HFF-Myc (cell line): Measurements from ENCODE around the gene GSS.

ENCODE experiments used
- DNase-seq: peaks from one replicate; pipeline ENCODE4 v3.0.0-alpha.2; 2011; ENCODE audit warnings: low read depth; ENCODE audit errors: extremely low read depth
- H3K4me3 ChIP-seq: replicated peaks from 2 replicates; pipeline ENCODE4 v1.5.1; 2011; ENCODE audit warnings: low read depth, mild to moderate bottlenecking, control low read depth, low read length
- TF ChIP-seq, protein P1 (sequence below): IDR thresholded peaks from 2 replicates; pipeline ENCODE4 v1.5.1; 2012; ENCODE audit warnings: mild to moderate bottlenecking, low read depth, low read length, control low read depth; ENCODE audit errors: missing control alignments

GSS gene

DNA sequence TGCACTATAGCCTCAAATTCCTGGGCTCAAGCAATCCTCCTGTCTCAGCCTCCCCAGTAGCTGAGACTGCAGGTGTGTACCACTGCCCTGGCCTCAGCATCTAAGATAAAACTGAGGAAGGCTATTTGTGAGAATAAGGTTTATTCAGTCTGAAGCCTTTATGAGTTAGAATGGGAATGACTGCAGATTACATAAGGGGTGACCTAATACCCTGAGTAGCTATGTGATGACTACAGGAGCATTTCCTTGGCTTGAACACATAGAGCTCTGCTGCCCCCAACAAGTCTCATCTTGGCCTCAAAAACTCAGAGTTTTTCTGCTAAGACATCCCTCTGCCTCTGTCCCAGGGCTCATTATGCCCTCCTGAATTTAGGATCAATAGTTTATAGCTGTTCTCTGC lies 7.6 kb downstream of the GSS start:
- TF ChIP-seq, protein P1, sequence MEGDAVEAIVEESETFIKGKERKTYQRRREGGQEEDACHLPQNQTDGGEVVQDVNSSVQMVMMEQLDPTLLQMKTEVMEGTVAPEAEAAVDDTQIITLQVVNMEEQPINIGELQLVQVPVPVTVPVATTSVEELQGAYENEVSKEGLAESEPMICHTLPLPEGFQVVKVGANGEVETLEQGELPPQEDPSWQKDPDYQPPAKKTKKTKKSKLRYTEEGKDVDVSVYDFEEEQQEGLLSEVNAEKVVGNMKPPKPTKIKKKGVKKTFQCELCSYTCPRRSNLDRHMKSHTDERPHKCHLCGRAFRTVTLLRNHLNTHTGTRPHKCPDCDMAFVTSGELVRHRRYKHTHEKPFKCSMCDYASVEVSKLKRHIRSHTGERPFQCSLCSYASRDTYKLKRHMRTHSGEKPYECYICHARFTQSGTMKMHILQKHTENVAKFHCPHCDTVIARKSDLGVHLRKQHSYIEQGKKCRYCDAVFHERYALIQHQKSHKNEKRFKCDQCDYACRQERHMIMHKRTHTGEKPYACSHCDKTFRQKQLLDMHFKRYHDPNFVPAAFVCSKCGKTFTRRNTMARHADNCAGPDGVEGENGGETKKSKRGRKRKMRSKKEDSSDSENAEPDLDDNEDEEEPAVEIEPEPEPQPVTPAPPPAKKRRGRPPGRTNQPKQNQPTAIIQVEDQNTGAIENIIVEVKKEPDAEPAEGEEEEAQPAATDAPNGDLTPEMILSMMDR, result no peak
- H3K4me3 ChIP-seq, result no peak overlapping the region
- no peak for DNase-seq

DNA sequence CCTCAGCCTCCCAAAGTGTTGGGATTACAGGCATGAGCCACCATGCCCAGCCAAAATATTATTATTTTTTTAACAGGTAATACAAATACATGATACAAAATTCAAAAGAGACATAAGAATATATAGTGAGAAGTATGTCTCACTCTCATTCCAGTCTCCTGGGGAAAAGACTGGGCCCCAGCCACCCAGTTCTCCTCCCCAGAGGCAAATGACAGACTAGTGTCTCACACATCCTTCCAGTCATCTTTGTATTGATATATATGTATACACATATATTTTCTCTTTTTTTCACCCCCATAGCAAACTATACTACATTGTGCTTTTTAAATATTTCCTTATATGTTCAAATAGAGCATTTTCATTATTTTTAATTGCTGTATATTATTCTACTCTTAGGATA lies 8.3 kb downstream of the GSS start:
- TF ChIP-seq, protein P1, result no peak
- DNase-seq, result no peak
- no peak overlapping the region for H3K4me3 ChIP-seq

DNA sequence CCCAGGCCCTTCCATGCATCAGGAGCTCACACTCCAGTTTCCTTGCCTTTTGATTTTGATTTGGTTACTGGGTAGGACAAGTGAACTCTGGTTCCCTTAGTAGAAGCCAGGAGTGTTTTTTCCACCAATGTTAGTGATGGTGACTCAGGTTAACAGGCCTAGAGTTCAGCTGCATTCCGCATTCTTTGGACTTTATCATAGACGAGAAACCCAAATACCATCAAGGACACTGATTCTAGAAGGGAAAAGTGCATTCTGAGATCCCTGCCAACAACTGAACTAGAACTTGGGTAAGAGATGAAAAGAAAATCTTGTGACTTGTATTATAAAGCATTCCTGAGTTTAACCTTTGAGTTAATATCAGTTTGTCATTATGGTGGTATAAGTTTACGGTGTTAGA lies 8.9 kb downstream of the GSS start:
- TF ChIP-seq, protein P1, result no peak
- no peak overlapping the region for H3K4me3 ChIP-seq
- DNase-seq, result no peak

DNA sequence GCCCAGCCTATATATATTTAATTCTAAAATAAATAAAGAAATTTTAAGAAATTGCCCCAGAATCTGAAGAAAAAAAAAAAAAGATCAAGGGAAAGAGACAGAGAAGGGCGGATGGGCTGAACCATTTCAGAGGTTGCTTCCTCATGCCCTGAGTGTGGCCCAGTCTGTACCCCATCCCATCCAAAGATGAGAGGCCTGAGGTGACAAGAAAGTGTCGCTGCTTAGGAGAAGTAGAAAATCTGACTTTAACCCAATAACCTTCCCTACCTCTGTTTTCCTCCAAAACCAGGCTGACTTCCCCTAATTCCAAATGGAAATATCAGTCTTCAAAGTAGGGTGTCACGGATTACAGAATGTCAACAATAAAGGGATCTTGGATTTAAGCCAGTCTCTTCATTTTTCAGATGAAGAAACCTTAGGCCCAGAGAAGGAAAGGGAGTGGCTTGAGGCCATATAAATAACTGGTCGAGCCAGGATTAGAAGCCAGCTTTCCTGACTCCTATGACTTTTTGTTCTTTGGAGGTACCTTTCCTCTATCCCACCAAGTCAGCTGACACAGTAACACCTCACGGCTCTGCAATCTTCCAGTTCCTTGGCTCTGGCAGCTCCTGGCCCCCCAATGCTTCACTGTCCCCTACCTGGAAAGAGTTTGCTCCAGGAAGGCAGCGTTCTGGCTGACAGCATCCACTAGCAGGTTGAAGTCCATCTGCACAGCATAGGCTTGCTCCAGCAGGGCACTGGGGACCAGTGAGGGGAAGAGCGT lies 10.1 kb downstream of the GSS start:
- DNase-seq, result no peak
- no peak overlapping the region for H3K4me3 ChIP-seq
- TF ChIP-seq, protein P1, result no peak

DNA sequence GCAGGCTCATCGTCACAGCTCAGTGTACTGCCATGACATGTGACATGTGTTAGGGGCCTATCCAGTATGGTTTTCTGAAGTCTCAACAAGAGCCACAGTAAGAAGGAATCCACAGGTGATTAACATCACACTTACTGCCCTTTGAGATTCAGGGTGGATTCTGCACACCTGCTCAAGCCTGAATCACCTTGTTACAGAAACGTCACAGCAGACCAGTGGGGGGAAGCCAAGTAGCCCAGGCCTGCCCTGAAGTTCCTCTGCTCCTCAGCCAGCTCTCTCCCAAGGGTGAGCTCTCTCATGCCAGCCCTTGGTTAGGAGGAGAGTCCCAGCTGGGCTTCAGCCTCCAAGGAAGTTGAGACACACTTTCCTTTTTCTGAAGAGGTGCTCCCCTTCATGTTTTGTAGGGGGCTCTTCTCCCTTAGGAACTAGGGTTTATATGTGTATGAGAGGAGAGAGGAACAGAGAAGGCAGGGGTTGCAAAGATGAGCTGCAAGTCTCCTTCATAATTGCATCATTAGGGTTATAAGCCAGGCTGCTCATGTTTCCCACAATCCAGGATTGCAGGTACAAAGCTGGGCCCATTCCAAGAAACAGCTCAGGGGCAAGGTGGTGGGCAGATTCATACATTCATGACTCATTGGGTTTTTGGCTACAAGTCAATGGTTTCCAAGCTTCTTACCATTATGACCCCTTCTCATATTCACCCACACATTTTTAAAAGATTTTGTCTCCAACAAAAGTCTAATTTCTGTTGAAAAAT lies 11.6 kb downstream of the GSS start:
- no peak overlapping the region for H3K4me3 ChIP-seq
- TF ChIP-seq, protein P1, result no peak
- DNase-seq, result no peak

DNA sequence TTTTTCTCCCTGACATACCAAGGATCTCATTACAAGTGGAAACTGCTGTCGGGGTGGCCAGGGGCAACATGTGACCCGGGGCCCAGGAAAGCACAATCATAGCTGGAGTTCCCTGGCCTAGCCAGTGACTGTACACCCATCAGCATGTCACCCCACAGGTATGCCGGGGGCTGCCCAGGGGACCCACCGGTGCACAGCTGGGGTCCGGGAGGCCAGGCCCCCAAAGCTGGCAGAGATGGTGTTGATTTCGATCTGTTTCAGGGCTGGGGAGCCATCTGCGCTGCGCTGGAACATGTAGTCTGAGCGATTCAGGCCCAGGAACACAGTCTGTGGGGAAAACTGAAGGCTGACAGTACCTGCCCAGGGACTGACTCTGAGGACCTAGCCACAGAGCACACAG lies 13.3 kb downstream of the GSS start:
- H3K4me3 ChIP-seq, result no peak overlapping the region
- TF ChIP-seq, protein P1, result no peak
- DNase-seq, result no peak
